Stimulated activated CD4-positive, alpha-beta T cell treated with anti-CD3 and anti-CD28 coated beads, Interleukin-1b, Interleukin-23, amount 100 ng/mL, for 4 hours (primary cell): ENCODE data around the gene CDKAL1.
"Not testable (repeated sequence)": the region's sequence is repeated elsewhere in the genome, so short reads cannot be mapped to it uniquely, and the experiment has no call there.

Experiments
- DNase-seq, 2 donors: peaks; one replicate each; pipeline ENCODE4 v3.0.0-alpha.2; 2020; ENCODE audit warnings: low read depth in 2 of 2

The CDKAL1 gene

DNA sequence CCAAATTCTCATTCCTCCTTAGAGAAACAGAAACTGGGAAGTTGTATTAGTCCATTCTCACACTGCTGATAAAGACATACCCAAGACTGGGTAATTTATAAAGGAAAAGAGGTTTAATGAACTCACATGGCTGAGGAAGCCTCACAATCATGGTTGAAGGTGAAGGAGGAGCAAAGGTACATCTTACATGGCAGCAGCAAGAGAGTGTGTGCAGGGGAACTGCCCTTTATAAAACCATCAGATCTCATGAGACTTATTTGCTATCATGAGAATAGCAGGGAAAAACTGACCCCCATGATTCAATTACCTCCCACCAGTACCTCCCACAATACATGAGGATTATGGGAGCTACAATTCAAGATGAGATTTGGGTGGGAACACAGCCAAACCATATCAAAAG is 720.2 kb downstream of the CDKAL1 start:
- not testable (repeated sequence) for DNase-seq

- DNase-seq, result no peak
These were observed 721.9 kb downstream of the CDKAL1 start for GRCh38 chr6:21256197-21256596.

GRCh38 chr6:21257125-21257524 is 722.9 kb downstream of the CDKAL1 start:
- DNase-seq, result no peak

GRCh38 chr6:21258665-21259064 is 724.4 kb downstream of the CDKAL1 start:
- no peak for DNase-seq

DNA sequence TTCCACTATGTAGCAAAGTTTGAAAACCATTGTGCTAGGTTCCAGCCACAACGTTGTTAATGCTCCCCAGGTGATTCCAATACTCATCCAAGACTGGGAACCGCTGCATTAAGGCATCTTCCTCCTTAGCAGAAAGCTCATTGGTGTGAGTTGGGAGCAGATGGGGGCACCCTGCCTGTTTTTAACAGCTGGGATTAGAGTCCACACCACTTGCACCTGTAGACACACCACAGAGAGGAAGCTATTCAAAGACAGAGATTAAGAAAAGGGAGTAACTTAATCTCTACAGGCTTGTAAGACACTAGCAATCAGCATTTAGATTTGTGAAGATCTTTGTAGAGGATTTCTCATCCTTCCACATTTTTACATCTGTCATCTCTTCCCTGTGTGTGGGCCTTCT is 725.4 kb downstream of the CDKAL1 start:
- DNase-seq, result no peak

DNA sequence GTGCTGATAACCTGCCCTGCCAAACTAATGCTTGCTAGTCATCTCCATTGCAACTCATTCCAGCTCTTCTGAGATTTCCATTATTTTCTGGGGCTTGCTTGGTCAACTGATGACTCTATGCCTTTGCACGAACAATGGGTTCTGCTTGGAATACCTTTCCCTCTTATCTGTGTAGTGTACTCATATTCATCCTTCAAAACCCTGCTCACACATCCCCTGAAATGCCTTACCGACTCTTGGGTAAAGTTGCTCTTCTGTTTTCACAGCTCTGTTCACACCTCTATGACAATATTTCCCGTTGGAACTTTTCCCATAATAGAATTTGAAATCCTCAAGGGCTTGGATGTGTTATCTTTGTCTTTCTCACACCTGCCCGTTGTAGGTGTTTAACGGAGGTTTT is 728.2 kb downstream of the CDKAL1 start:
- DNase-seq, result no peak

GRCh38 chr6:21263531-21264287 is 729.5 kb downstream of the CDKAL1 start:
- DNase-seq, result no peak

DNA sequence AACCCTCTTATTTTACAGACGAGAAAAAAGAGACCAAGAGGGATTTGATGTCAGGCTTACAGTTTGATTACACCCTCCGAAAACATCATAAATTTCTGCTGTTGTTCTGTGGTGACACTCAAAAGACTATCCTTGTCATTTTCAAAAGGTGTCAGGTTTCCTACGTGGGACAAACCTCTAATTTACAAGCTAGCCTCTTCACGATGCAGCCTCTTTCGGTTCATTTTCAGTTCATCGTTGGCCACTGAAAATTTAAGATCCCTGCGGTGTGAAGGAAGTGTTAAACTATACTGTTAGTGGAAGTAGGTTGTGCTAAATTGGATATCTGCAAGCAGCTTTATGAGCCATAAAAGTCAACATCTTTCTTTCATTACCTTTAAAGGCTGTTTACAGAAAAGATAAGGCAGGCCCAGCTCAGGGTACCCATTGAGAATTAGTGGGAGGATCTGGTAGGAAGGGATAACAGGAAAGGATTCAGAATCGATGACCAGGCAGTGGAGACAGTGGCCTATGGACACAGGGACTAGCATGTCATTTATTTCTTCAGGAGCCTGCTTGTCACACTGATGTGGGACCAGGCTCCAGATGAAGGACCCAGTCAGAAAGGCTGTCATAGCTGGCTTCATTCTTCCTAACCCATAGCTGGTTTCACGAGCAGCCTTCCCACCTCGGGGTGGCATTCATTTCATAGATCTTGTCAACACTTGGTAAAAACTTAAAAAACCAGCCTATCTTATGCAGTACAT is 730.2 kb downstream of the CDKAL1 start:
- no peak for DNase-seq

DNA sequence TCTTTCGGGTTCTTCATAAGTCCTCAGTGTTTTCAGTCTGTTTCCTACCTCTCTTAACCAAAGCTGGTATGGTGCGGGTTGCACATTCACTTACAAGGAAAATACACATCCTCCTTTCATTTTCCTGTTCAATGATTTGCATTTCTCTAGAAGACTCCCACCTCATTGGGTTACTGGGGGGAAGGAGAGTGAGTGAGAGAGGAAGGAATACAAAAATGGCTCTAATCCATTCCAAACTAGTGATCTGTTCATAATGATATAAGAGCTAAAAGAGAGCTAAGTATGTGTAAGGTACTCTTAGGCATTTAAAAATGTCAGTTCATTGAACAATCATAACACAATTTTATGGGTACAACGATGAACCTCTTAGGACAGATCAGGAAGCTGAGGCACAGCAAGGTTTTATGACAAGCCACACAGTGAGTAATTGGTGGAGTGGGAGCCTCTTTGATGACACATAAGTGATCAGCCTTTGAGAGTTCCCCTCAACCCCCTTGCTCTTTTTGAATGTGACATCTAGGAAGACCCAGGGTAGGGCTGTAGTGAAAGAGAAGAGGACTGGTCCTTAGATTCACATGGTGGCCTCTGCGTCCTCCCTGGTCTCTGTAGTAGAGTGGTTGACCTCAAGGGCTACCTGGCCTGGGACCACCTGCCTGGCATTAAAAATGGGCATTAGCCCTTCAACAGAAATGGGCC is 730.9 kb downstream of the CDKAL1 start:
- no peak for DNase-seq

- DNase-seq, result no peak
These were observed 731.4 kb downstream of the CDKAL1 start for GRCh38 chr6:21265730-21266044.

- DNase-seq, result no peak
These were observed 736.5 kb downstream of the CDKAL1 start for GRCh38 chr6:21270636-21271201.

- no peak for DNase-seq
These were observed 737.3 kb downstream of the CDKAL1 start for GRCh38 chr6:21271428-21272155.

GRCh38 chr6:21273451-21273850 is 739.2 kb downstream of the CDKAL1 start:
- DNase-seq, result no peak

GRCh38 chr6:21274851-21275250 is 740.6 kb downstream of the CDKAL1 start:
- no peak for DNase-seq

- DNase-seq, result no peak
These were observed 743.5 kb downstream of the CDKAL1 start for GRCh38 chr6:21277601-21278374.

GRCh38 chr6:21278375-21278745 is 744.1 kb downstream of the CDKAL1 start:
- no peak for DNase-seq

DNA sequence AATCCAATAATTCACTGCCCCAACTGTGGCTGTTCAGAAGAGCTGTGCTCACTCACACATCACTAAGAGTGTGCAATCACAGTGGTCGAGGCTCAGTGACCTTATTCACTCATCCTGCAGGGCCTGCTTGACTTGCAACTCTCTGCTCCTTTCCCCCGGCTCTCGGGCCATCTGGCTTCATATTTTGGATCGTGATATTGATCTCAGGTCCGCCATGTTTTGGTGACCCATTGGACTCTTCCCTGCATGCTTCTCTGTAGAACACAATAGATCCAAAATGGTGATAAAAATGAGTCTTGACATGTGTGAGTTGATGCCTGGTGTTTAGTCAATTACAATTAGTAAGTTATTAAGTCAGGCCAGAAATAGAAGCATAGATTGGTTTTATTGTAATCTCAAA is 745.4 kb downstream of the CDKAL1 start:
- no peak for DNase-seq

- DNase-seq, result no peak
These were observed 747.1 kb downstream of the CDKAL1 start for GRCh38 chr6:21281366-21281765.
